GM12878 (cell line): ENCODE measurements around the gene TRABD2B. TPM values are rescaled to one million over a fixed set of nuclear protein-coding genes. Genes with fewer than 3 reads are reported as not detected.

Experiments
- ATAC-seq: fragments of 200-7000 bp; cut with Tn5 transposase; 3 replicates; pipeline ENCODE4 v1.9.1; 2020; ENCODE audit warnings: mild to moderate bottlenecking, moderate library complexity
- BruUV-seq: library from RNA; stranded (reverse); fragments of 400-500 nt; replicated peaks from 2 replicates; lab custom pipeline; 2021; lab: Mats Ljungman, UMichigan
- CTCF ChIA-PET: fragments of 300-600 bp; sonication (Branson Sonifier 250); formaldehyde crosslinking; extraction: SDS; loops from one replicate; lab custom pipeline; 2021; ENCODE audit warnings: inconsistent platforms; lab: Yijun Ruan, JAX
- POLR2A ChIA-PET: fragments of 350-600 bp; formaldehyde crosslinking; extraction: SDS; loops from one replicate; lab custom pipeline; 2021; ENCODE audit warnings: inconsistent platforms; lab: Charles Lee
- RAD21 ChIA-PET: fragments of 300-600 bp; sonication (Branson Sonifier 250); formaldehyde crosslinking; loops from one replicate; lab custom pipeline; 2023; ENCODE audit warnings: antibody characterized with exemption; ENCODE audit not compliant: unreplicated experiment; lab: Charles Lee
- SMC1A ChIA-PET: fragments of 300-600 bp; sonication (Branson Sonifier 250); formaldehyde crosslinking; loops from one replicate; lab custom pipeline; 2023; ENCODE audit not compliant: unreplicated experiment, uncharacterized antibody; lab: Charles Lee
- DNase-seq: peaks from one replicate; pipeline ENCODE4 v3.0.0-alpha.2; 2011; ENCODE audit warnings: low read depth, low spot score
- FAIRE-seq: peaks from 3 replicates; lab custom pipeline; 2011; peaks lifted over from hg19 to GRCh38; lab: Jason Lieb, UNC
- H2AFZ ChIP-seq: 2 replicates; pipeline ENCODE4 v1.6.0; 2011; ENCODE audit warnings: low read depth, low read length, control low read depth; ENCODE audit not compliant: control insufficient read depth
- H3K27ac ChIP-seq: 2 replicates; pipeline ENCODE4 v1.5.1; 2011; ENCODE audit warnings: control low read depth; ENCODE audit not compliant: control insufficient read depth, insufficient read depth
- H3K27me3 ChIP-seq, 2 experiments: replicated peaks in 1 of 2; 2 replicates each; pipeline versions ENCODE4 v1.6.0 to v1.6.1; 2011; ENCODE audit warnings: low read length in 1 of 2; ENCODE audit not compliant: control insufficient read depth in 2 of 2, insufficient read depth in 2 of 2
- H3K36me3 ChIP-seq, 2 experiments: 2 replicates each; pipeline ENCODE4 v1.5.1; 2011; ENCODE audit warnings: low read length in 1 of 2; ENCODE audit not compliant: control insufficient read depth in 2 of 2, insufficient read depth in 2 of 2
- H3K4me1 ChIP-seq: 2 replicates; pipeline ENCODE4 v1.6.1; 2011; ENCODE audit warnings: mild to moderate bottlenecking, low read length, moderate library complexity, mixed read lengths; ENCODE audit not compliant: control insufficient read depth, insufficient read depth
- H3K4me2 ChIP-seq: 2 replicates; pipeline ENCODE4 v1.6.0; 2011; ENCODE audit warnings: control low read depth; ENCODE audit not compliant: control insufficient read depth, insufficient read depth
- H3K4me3 ChIP-seq: fragments of 200-600 bp; sonication (generic); 2 replicates; pipeline ENCODE4 v1.5.1; 2016
- H3K79me2 ChIP-seq: 2 replicates; pipeline ENCODE4 v1.6.0; 2011; ENCODE audit warnings: low read length; ENCODE audit not compliant: control insufficient read depth, insufficient read depth
- H3K9ac ChIP-seq: 2 replicates; pipeline ENCODE4 v1.8.0; 2011; ENCODE audit warnings: low read length, control low read depth, mixed read lengths; ENCODE audit not compliant: control insufficient read depth, insufficient read depth
- H3K9me3 ChIP-seq: replicated peaks from 3 replicates; pipeline ENCODE4 v1.5.1; 2011; ENCODE audit warnings: mild to moderate bottlenecking, low read length; ENCODE audit not compliant: control insufficient read depth, insufficient read depth
- H4K20me1 ChIP-seq: 2 replicates; pipeline ENCODE4 v1.6.0; 2011; ENCODE audit not compliant: control insufficient read depth, insufficient read depth
- BACH1 ChIP-seq: fragments of 450-650 bp; IDR thresholded peaks from 2 replicates; pipeline ENCODE4 v1.6.1; 2017; ENCODE audit warnings: mild to moderate bottlenecking, borderline replicate concordance
- BRCA1 ChIP-seq: IDR thresholded peaks from 2 replicates; pipeline ENCODE4 v1.6.1; 2011; ENCODE audit warnings: low read depth, low read length, improper control_type of control experiment
- GATAD2B ChIP-seq: fragments of 450-650 bp; conservative IDR thresholded peaks from 2 replicates; pipeline ENCODE4 v1.6.1; 2017; ENCODE audit warnings: low read depth, mild to moderate bottlenecking, moderate library complexity
- MEF2A ChIP-seq: IDR thresholded peaks from 2 replicates; pipeline ENCODE4 v1.6.1; 2011; ENCODE audit warnings: low read depth, mild to moderate bottlenecking, low read length, moderate library complexity; ENCODE audit not compliant: insufficient read depth
- NFYA ChIP-seq: IDR thresholded peaks from 2 replicates; pipeline ENCODE4 v1.6.1; 2011; ENCODE audit warnings: low read depth, mild to moderate bottlenecking, low read length, improper control_type of control experiment, borderline replicate concordance
- PAX8 ChIP-seq: fragments of 450-650 bp; IDR thresholded peaks from 2 replicates; pipeline ENCODE4 v1.6.1; 2017; ENCODE audit warnings: mild to moderate bottlenecking, moderate library complexity
- POLR2A ChIP-seq: IDR thresholded peaks from 2 replicates; pipeline ENCODE4 v1.6.1; 2011; ENCODE audit warnings: low read depth, mild to moderate bottlenecking, low read length
- RCOR1 ChIP-seq: conservative IDR thresholded peaks from 2 replicates; pipeline ENCODE4 v1.6.1; 2012; ENCODE audit warnings: low read depth, low read length, improper control_type of control experiment
- SMAD1 ChIP-seq: fragments of 450-650 bp; IDR thresholded peaks from 2 replicates; pipeline ENCODE4 v1.6.1; 2018; ENCODE audit warnings: mild to moderate bottlenecking, low read depth; ENCODE audit not compliant: partially characterized antibody
- WGBS: methylation state at CpG from one replicate; pipeline ENCODE4 v1.1.6; 2016; ENCODE audit warnings: low lambda C conversion rate; ENCODE audit not compliant: insufficient replicate concordance, insufficient coverage; ENCODE audit errors: missing lambda C conversion rate; 5-methylcytosine and 5-hydroxymethylcytosine counted together
- in situ Hi-C: fragments of 300-500 bp; cut with MboI; formaldehyde crosslinking; loops from 9 replicates; pipeline ENCODE4 v1.14.3; 2018; ENCODE audit warnings: mixed read lengths
- intact Hi-C: fragments of 100-400 bp; cut with micrococcal nuclease; formaldehyde crosslinking; loops from one replicate; pipeline ENCODE4 v1.14.2; 2022; ENCODE audit not compliant: unreplicated experiment
- polyA plus RNA-seq, 11 experiments: library from polyadenylated mRNA; depleted of rRNA in 4 of 11; unstranded in 6 of 11; stranded (reverse) in 5 of 11; fragments of >200 nt; fragmentation: Nextera tagmentation in 4 of 11; fragmentation: Illumina TruSeq in 1 of 11; extraction: Ambion mirVana in 4 of 11; extraction: Trizol in 1 of 11; gene quantifications; 1 replicate in 1 of 11; 2 replicates in 10 of 11; pipeline versions ENCODE4 v1.2.1 to v1.2.3, GENCODE V29; 2011 to 2016; ENCODE audit warnings: inconsistent platforms in 2 of 11, missing spikeins in 2 of 11, low read depth in 1 of 11
- total RNA-seq, 4 experiments: library from RNA; depleted of rRNA in 3 of 4; stranded (reverse); fragments of >200 nt in 3 of 4; fragmentation: Illumina TruSeq in 1 of 4; extraction: Trizol in 1 of 4; gene quantifications; 2 replicates each; pipeline versions ENCODE4 v1.2.1 to v1.2.3, GENCODE V29; 2013 to 2021
- TF ChIP-seq, protein P1 (sequence below): fragments of 150-350 bp; IDR thresholded peaks from 2 replicates; pipeline ENCODE4 v1.6.1; 2016; ENCODE audit warnings: low read depth, low read length
- TF ChIP-seq, protein P2 (sequence below): IDR thresholded peaks from 2 replicates; pipeline ENCODE4 v1.6.1; 2011; ENCODE audit warnings: borderline replicate concordance, low read depth, mild to moderate bottlenecking, moderate library complexity, low read length; ENCODE audit not compliant: insufficient read depth, poor library complexity, severe bottlenecking
- TF ChIP-seq, protein P3 (sequence below): fragments of 450-650 bp; IDR thresholded peaks from 2 replicates; pipeline ENCODE4 v1.6.1; 2017; ENCODE audit warnings: mild to moderate bottlenecking
- TF ChIP-seq, protein P4 (sequence below): IDR thresholded peaks from 2 replicates; pipeline ENCODE4 v1.6.1; 2011; ENCODE audit warnings: borderline replicate concordance, low read depth, mild to moderate bottlenecking, moderate library complexity, mixed read lengths, low read length; ENCODE audit not compliant: insufficient read depth; ENCODE audit errors: extremely low read length

Gene TRABD2B
- total and polyA plus RNA-seq, 10 of the 15 experiments (the other 5 are each of a cell fraction or from before 2014, with no cell fraction given) = not detected

DNA sequence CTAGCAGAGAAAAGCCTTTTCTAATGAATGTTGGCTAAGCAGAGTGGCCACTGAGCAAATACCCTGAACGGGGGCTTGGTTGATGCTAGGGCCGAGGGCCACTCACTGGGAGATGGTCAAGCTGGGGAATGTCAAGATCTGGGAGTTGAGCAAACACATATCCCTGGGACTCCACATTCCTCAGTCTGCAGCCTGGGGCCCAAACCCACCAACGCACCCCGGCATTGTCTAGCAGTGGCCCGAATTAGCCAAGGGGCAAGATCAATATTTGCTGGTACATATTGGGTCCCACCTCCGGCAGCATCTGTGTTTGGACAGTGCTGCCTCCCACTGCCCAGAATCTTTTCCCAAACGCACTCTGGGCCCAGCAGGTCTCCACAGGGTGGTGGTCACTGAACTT lies 144.1 kb downstream of the TRABD2B start (continued):
- TF ChIP-seq, protein P1, sequence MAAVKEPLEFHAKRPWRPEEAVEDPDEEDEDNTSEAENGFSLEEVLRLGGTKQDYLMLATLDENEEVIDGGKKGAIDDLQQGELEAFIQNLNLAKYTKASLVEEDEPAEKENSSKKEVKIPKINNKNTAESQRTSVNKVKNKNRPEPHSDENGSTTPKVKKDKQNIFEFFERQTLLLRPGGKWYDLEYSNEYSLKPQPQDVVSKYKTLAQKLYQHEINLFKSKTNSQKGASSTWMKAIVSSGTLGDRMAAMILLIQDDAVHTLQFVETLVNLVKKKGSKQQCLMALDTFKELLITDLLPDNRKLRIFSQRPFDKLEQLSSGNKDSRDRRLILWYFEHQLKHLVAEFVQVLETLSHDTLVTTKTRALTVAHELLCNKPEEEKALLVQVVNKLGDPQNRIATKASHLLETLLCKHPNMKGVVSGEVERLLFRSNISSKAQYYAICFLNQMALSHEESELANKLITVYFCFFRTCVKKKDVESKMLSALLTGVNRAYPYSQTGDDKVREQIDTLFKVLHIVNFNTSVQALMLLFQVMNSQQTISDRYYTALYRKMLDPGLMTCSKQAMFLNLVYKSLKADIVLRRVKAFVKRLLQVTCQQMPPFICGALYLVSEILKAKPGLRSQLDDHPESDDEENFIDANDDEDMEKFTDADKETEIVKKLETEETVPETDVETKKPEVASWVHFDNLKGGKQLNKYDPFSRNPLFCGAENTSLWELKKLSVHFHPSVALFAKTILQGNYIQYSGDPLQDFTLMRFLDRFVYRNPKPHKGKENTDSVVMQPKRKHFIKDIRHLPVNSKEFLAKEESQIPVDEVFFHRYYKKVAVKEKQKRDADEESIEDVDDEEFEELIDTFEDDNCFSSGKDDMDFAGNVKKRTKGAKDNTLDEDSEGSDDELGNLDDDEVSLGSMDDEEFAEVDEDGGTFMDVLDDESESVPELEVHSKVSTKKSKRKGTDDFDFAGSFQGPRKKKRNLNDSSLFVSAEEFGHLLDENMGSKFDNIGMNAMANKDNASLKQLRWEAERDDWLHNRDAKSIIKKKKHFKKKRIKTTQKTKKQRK = no peak
- TF ChIP-seq POLR2A (no peak), RCOR1 (no peak)

DNA sequence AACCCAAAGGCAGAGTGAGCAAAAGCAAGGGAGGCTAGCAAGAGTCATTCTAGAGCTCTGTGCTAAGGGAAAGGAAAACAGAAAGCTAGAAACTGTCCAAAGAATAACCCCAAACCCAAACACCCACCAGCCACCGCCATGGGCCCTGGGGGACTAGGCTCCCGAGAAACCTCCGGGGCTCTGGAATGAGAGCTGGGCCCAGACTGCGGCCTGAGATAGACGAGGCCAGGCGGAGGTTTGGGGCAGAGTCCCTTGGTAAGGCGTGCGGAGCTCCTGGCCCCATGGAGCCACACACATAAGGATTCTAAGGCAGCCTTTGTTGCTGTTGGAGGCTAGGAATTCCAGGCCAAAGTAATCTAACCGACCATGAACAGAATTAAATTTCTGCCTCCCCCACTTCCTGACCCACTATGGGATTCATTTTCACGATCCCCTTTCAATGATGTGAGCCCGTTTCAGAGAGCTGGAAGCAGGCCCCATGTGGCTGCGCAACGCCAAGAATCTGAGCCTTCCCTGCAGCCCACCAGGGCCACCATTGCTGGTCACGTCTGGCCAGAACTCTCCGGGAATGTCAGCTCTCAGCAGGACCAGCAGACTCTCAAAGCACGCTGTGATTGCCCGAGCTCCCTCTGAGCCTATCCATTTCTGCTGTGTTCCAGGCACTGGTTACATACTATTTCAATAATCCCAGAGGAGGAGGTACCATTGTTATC lies 145.0 kb downstream of the TRABD2B start:
- RAD21 ChIA-PET = no interaction called here
- H3K4me2 ChIP-seq = no peak overlapping the region
- no peaks in the 10 kb centered on the region for H3K4me1 ChIP-seq
- no peaks in the 10 kb centered on the region for H3K36me3 ChIP-seq
- H3K27ac ChIP-seq = no peak overlapping the region
- 33% methylated on average over 17 of the region's 17 CpGs for WGBS
- no peak overlapping the region for H2AFZ ChIP-seq
- H3K9ac ChIP-seq = no peak overlapping the region
- DNase-seq (no peak), ATAC-seq (no peak), FAIRE-seq (no peak)
- CTCF ChIA-PET = interaction anchor here (0.6 kb wide), 1 partner anchor 113 kb away, joined by 3 read pairs; no protein-coding TSS in a partner anchor
- no peaks in the 10 kb centered on the region for H3K9me3 ChIP-seq
- no peaks in the 10 kb centered on the region for H3K79me2 ChIP-seq
- no peaks in the 10 kb centered on the region for H4K20me1 ChIP-seq
- intact Hi-C loops = no loop called here
- SMC1A ChIA-PET = no interaction called here
- in situ Hi-C loops = no loop called here
- POLR2A ChIA-PET = no interaction called here
- BruUV-seq = no TSS peak
- H3K4me3 ChIP-seq = no peak overlapping the region
- no peaks in the 10 kb centered on the region; a peak in 1 of 4 replicates for H3K27me3 ChIP-seq
- no peak for TF ChIP-seq NFYA
- TF ChIP-seq, protein P2, sequence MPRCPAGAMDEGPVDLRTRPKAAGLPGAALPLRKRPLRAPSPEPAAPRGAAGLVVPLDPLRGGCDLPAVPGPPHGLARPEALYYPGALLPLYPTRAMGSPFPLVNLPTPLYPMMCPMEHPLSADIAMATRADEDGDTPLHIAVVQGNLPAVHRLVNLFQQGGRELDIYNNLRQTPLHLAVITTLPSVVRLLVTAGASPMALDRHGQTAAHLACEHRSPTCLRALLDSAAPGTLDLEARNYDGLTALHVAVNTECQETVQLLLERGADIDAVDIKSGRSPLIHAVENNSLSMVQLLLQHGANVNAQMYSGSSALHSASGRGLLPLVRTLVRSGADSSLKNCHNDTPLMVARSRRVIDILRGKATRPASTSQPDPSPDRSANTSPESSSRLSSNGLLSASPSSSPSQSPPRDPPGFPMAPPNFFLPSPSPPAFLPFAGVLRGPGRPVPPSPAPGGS = no peak
- TF ChIP-seq, protein P3, sequence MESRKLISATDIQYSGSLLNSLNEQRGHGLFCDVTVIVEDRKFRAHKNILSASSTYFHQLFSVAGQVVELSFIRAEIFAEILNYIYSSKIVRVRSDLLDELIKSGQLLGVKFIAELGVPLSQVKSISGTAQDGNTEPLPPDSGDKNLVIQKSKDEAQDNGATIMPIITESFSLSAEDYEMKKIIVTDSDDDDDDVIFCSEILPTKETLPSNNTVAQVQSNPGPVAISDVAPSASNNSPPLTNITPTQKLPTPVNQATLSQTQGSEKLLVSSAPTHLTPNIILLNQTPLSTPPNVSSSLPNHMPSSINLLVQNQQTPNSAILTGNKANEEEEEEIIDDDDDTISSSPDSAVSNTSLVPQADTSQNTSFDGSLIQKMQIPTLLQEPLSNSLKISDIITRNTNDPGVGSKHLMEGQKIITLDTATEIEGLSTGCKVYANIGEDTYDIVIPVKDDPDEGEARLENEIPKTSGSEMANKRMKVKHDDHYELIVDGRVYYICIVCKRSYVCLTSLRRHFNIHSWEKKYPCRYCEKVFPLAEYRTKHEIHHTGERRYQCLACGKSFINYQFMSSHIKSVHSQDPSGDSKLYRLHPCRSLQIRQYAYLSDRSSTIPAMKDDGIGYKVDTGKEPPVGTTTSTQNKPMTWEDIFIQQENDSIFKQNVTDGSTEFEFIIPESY = no peak
- TF ChIP-seq BRCA1 = no peak
- TF ChIP-seq, protein P4, sequence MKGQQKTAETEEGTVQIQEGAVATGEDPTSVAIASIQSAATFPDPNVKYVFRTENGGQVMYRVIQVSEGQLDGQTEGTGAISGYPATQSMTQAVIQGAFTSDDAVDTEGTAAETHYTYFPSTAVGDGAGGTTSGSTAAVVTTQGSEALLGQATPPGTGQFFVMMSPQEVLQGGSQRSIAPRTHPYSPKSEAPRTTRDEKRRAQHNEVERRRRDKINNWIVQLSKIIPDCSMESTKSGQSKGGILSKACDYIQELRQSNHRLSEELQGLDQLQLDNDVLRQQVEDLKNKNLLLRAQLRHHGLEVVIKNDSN = no peak
- no peak for TF ChIP-seq MEF2A
- no peak for TF ChIP-seq BACH1
- TF ChIP-seq SMAD1 = no peak
- TF ChIP-seq PAX8 = no peak
- no peak for TF ChIP-seq GATAD2B
